ENCODE data around the gene SCN9A. TPM values are rescaled to one million over a fixed set of nuclear protein-coding genes. Genes with fewer than 3 reads are reported as not detected.

SCN9A gene
- total and polyA plus RNA-seq, 10 of the 15 experiments (the other 5 are each of a cell fraction or from before 2014, with no cell fraction given) = 0.04 to 0.08 (median 0.08) TPM; not detected in 7

DNA sequence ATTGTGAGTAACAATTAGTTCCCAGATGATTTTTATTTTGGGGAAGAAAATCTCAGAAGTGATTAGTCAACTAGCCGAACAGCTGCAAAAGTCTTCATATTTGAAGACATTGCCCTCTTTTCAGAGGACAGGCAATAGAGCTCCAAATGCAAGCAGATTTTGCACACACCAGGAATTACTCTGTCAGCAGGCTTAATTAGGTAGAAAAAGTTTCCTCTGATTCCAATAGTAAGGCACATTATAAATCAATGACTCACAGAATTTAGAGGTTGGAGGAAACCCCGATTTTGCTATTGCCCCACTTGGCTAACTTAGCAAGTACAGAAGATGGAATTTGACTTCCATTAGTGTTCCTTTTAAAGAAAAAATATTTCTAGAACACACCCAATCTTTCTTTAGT is 217.2 kb downstream of the SCN9A start:
- 18% methylated on average over 2 of the region's 2 CpGs for WGBS (ENCODE audit: insufficient coverage, insufficient replicate concordance, low lambda C conversion rate, missing lambda C conversion rate)
- RAD21 ChIA-PET (ENCODE audit: unreplicated experiment) = no interaction called here
- Histone ChIP-seq H3K9me3 (replicated peaks; ENCODE audit: control insufficient read depth, insufficient read depth, low read length) (no peaks in the 10 kb centered on the region), H3K4me2 (ENCODE audit: control insufficient read depth, insufficient read depth) (no peak overlapping the region), H3K36me3 (ENCODE audit: control insufficient read depth in 2 of 2, insufficient read depth in 2 of 2, low read length in 1 of 2) (no peaks in the 10 kb centered on the region), H3K79me2 (ENCODE audit: control insufficient read depth, insufficient read depth, low read length) (no peaks in the 10 kb centered on the region), H2AFZ (ENCODE audit: control insufficient read depth, low read depth, low read length) (no peak overlapping the region), H3K4me1 (ENCODE audit: control insufficient read depth, insufficient read depth, low read length) (no peaks in the 10 kb centered on the region), H3K9ac (ENCODE audit: control insufficient read depth, insufficient read depth, low read length) (no peak overlapping the region), H3K27ac (ENCODE audit: control insufficient read depth, insufficient read depth) (no peak overlapping the region), H3K4me3 (no peak overlapping the region), H4K20me1 (ENCODE audit: control insufficient read depth, insufficient read depth) (no peaks in the 10 kb centered on the region), H3K27me3 (replicated peaks in 1 of 2; ENCODE audit: control insufficient read depth in 2 of 2, insufficient read depth in 2 of 2, low read length in 1 of 2) (no peaks in the 10 kb centered on the region)
- ATAC-seq (no peak), DNase-seq (ENCODE audit: low read depth, low spot score) (no peak), FAIRE-seq (no peak)
- BruUV-seq (replicated peaks) = no TSS peak
- SMC1A ChIA-PET (ENCODE audit: uncharacterized antibody, unreplicated experiment) = no interaction called here
- TF ChIP-seq FOXK2 (IDR thresholded peaks at IDR 0.05) (no peak), RUNX3 (IDR thresholded peaks at IDR 0.05; ENCODE audit: low read length) (no peak), MEF2A (IDR thresholded peaks at IDR 0.05; ENCODE audit: insufficient read depth, low read depth, low read length) (no peak), SREBF2 (IDR thresholded peaks at IDR 0.05; ENCODE audit: low read length) (no peak), BCL11A (IDR thresholded peaks at IDR 0.05; ENCODE audit: low read depth, low read length) (no peak), BHLHE40 (IDR thresholded peaks at IDR 0.05; ENCODE audit: borderline replicate concordance in 1 of 2, low read depth in 2 of 2, low read length in 1 of 2) (no peak), POLR2AphosphoS5 (IDR thresholded peaks at IDR 0.05; ENCODE audit: low read length) (no peak), CREB1 (IDR thresholded peaks at IDR 0.05; ENCODE audit: low read depth) (no peak), STAT3 (IDR thresholded peaks at IDR 0.05; ENCODE audit: low read depth, low read length) (no peak), FOS (IDR thresholded peaks at IDR 0.05; ENCODE audit: borderline replicate concordance, extremely low read depth, insufficient read length) (no peak), IKZF2 (IDR thresholded peaks at IDR 0.05) (no peak), NR2F1 (conservative IDR thresholded peaks at IDR 0.05) (no peak), ZZZ3 (IDR thresholded peaks at IDR 0.05; ENCODE audit: control insufficient read depth, insufficient read length, low read depth) (no peak), JUNB (IDR thresholded peaks at IDR 0.05) (no peak), SPI1 (IDR thresholded peaks at IDR 0.05; ENCODE audit: borderline replicate concordance, insufficient read depth, low read depth, low read length) (no peak)
- TF ChIP-seq, protein P1, sequence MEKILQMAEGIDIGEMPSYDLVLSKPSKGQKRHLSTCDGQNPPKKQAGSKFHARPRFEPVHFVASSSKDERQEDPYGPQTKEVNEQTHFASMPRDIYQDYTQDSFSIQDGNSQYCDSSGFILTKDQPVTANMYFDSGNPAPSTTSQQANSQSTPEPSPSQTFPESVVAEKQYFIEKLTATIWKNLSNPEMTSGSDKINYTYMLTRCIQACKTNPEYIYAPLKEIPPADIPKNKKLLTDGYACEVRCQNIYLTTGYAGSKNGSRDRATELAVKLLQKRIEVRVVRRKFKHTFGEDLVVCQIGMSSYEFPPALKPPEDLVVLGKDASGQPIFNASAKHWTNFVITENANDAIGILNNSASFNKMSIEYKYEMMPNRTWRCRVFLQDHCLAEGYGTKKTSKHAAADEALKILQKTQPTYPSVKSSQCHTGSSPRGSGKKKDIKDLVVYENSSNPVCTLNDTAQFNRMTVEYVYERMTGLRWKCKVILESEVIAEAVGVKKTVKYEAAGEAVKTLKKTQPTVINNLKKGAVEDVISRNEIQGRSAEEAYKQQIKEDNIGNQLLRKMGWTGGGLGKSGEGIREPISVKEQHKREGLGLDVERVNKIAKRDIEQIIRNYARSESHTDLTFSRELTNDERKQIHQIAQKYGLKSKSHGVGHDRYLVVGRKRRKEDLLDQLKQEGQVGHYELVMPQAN (conservative IDR thresholded peaks at IDR 0.05) = no peak
- TF ChIP-seq, protein P2, sequence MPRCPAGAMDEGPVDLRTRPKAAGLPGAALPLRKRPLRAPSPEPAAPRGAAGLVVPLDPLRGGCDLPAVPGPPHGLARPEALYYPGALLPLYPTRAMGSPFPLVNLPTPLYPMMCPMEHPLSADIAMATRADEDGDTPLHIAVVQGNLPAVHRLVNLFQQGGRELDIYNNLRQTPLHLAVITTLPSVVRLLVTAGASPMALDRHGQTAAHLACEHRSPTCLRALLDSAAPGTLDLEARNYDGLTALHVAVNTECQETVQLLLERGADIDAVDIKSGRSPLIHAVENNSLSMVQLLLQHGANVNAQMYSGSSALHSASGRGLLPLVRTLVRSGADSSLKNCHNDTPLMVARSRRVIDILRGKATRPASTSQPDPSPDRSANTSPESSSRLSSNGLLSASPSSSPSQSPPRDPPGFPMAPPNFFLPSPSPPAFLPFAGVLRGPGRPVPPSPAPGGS (IDR thresholded peaks at IDR 0.05; ENCODE audit: borderline replicate concordance, insufficient read depth, low read depth, low read length, poor library complexity, severe bottlenecking) = no peak
- TF ChIP-seq, protein P3, sequence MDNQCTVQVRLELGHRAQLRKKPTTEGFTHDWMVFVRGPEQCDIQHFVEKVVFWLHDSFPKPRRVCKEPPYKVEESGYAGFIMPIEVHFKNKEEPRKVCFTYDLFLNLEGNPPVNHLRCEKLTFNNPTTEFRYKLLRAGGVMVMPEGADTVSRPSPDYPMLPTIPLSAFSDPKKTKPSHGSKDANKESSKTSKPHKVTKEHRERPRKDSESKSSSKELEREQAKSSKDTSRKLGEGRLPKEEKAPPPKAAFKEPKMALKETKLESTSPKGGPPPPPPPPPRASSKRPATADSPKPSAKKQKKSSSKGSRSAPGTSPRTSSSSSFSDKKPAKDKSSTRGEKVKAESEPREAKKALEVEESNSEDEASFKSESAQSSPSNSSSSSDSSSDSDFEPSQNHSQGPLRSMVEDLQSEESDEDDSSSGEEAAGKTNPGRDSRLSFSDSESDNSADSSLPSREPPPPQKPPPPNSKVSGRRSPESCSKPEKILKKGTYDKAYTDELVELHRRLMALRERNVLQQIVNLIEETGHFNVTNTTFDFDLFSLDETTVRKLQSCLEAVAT (IDR thresholded peaks at IDR 0.05) = no peak
- CTCF ChIA-PET = no interaction called here
- intact Hi-C loops (cut with micrococcal nuclease; ENCODE audit: unreplicated experiment) (no loop called here), in situ Hi-C loops (cut with MboI) (no loop called here)
- POLR2A ChIA-PET = no interaction called here

Measured in GM12878 (cell line).